GM19397 (cell line): ENCODE measurements around the gene PRAMEF9.
"Not testable (repeated sequence)": the region's sequence is repeated elsewhere in the genome, so short reads cannot be mapped to it uniquely, and the experiment has no call there.

Experiments used
- ATAC-seq: cut with Tn5 transposase; IDR thresholded peaks from one replicate; pipeline ENCODE4 v1.9.1; 2021; ENCODE audit warnings: mild to moderate bottlenecking, moderate library complexity; ENCODE audit not compliant: unreplicated experiment

Gene PRAMEF9

GRCh38 chr1:13171548-13171947 lies at the start of gene PRAMEF9:
PRAMEF9 (plus strand) TSS chr1:13171848; CDS start chr1:13175281, 3,433 bp downstream.
- ATAC-seq: not testable (repeated sequence)

GRCh38 chr1:13155909-13156308 lies 15.7 kb upstream of the PRAMEF9 start, which contains the start of gene PRAMEF26:
PRAMEF26 (minus strand) TSS chr1:13156009; CDS start chr1:13153095, 2,914 bp downstream.
- ATAC-seq: not testable (repeated sequence)

GRCh38 chr1:13165531-13165930 lies 6.1 kb upstream of the PRAMEF9 start, which contains the start of gene HNRNPCL4:
HNRNPCL4 (minus strand) TSS chr1:13165631; CDS start chr1:13165467, 164 bp downstream.
- ATAC-seq: not testable (repeated sequence)

GRCh38 chr1:13201309-13201708 lies 29.7 kb downstream of the PRAMEF9 start, which contains the start of gene PRAMEF13:
PRAMEF13 (minus strand) TSS chr1:13201409; CDS start chr1:13199589, 1,820 bp downstream.
- ATAC-seq: not testable (repeated sequence)

GRCh38 chr1:13208712-13209111 lies 37.1 kb downstream of the PRAMEF9 start:
- ATAC-seq: not testable (repeated sequence)

- not testable (repeated sequence) for ATAC-seq
Measured at GRCh38 chr1:13216619-13217018, 45.0 kb downstream of the PRAMEF9 start.

- ATAC-seq: not testable (repeated sequence)
Measured at GRCh38 chr1:13219203-13219602, 47.6 kb downstream of the PRAMEF9 start.

- ATAC-seq: not testable (repeated sequence)
Measured at GRCh38 chr1:13222788-13223187, 51.1 kb downstream of the PRAMEF9 start.

GRCh38 chr1:13224480-13225060 lies 52.9 kb downstream of the PRAMEF9 start:
- no peak for ATAC-seq

- ATAC-seq: not testable (repeated sequence)
Measured at GRCh38 chr1:13225675-13226204, 54.1 kb downstream of the PRAMEF9 start, which contains the start of gene PRAMEF18. PRAMEF18 (minus strand) TSS chr1:13226154; CDS start chr1:13226106, 48 bp downstream.

- not testable (repeated sequence) for ATAC-seq
Measured at GRCh38 chr1:13227271-13228055, 55.8 kb downstream of the PRAMEF9 start.

GRCh38 chr1:13228343-13228781 lies 56.7 kb downstream of the PRAMEF9 start:
- no peak for ATAC-seq
